HG03103 (cell line): ENCODE measurements around the gene BICDL1.

Experiments
- ATAC-seq: cut with Tn5 transposase; IDR thresholded peaks from one replicate; pipeline ENCODE4 v1.9.1; 2021; ENCODE audit warnings: low read depth; ENCODE audit not compliant: unreplicated experiment

Gene BICDL1

DNA sequence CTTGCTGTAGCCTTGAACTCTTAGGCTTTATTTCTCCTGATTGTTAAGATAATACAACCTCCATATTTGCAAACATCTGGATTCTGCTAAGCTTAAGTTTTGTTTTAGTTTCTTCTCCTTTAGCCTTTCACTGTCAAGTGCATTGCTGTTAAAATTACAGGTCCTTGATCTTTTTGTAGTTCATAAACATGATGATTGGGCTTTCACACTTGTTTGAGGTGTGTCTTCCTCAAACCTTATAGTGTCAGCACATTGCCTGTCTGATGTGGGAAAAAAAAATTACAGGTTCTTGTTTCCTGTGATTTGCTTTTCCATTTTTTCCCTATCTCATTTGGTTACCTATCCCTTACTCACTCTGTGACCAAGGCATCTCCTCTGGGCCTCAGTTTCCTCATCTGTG is 59.2 kb downstream of the BICDL1 start:
- ATAC-seq: no peak

DNA sequence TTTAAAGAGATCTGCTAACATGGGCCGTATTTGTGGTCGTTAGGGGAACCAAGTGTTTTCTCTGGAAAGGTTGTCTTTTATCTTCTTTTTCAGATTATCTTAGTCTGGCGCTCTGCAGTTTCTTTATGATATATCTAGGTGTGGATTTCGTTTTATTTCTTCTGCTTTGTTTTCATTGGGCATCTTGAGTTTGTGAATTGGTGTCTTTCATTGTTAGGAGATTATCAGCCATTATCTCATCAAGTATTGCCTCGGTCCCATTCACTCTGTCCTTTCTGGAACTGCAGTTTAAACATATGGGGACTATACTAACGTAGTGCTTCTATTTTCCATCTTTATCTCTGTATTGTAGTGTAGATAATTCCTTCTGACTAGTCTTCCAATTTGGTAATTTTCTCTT is 60.4 kb downstream of the BICDL1 start:
- ATAC-seq: no peak

DNA sequence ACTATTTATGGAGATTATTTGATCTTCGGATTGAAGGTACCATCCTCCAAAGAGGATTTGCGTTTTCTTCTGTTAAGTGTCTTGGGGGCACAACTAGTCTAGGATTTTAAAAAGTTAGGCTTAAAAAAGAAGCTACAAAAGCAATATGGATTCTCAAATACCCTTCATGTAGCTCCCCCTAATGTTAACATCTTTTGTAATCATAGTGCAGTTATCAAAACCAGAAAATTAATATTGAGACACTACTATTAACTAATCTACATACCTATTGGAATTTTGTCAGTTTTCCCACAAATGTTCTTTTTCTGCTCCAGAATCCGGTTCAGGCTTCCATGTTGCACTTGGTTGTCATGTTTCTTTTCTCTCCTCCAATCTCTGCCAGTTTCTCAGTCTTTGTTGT is 62.5 kb downstream of the BICDL1 start:
- no peak for ATAC-seq

DNA sequence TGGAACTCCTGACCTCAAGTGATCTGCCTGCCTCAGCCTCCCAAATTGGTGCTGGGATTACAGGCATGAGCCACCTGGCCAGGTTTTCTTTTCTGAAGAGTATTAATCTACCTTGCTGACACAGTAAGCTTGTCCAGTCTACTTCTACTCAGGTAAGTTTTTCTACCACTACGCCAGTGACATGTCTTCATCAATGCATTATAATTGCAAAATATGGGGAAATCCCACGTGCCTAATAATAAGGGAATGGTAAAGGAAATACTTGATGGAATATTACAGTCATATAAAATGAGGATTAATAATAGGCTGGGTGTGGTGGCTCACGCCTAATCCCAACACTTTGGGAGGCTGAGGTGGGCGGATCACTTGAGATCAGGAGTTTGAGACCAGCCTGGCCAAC is 65.3 kb downstream of the BICDL1 start:
- no peak for ATAC-seq

DNA sequence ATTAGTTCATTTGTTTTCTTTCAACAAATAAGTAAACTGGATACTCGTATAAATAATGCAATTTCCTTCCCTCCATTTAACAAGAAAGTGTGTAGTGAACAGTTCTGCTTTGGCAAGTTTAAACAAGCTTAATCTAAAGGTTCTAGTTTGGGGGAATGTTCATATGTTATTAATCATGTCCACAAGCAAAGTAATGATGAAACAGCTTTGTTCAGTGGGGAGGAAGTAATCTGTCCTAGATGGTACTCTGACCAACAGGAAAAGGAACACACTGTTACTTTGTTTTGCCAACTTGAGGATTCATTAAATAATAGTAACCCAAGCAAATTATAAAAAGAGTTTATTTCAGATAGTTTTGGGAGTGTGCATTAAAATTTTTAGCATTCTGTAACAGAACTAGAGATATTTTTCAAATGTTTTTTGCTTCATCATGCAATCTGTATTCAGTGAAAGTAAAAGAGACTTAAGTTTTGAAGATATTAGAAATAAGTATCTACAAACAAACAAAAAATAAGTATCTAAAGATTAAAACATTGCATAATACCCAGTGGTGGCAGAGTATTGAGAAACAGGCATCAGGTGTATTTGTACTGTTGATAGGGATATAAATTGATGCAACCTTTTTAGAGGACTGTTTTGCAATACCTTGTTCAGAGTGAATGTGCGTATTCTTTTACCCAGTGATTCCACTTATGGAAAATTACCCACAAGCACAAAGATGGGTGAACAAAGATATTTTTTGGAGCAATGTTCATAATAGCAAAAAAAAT is 66.4 kb downstream of the BICDL1 start:
- ATAC-seq: no peak

DNA sequence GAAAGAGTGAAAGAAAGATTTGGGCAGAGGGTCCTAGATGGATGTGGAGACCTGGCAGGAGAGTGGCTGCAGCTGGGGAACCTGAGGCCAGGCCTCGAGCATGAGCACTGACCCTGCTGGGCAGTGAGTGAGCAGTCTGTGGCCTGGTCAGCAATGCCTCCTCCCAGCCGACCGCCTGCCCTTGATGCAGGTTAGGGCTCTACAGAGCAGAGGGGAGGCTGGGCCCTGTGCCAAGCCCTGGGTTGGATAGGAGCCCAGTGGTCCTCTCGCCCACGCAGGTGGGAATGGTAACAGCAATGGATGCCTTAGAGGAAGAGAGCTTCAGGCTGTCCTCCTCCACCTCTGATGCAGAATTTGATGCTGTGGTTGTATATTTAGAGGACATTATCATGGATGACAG is 67.7 kb downstream of the BICDL1 start:
- no peak for ATAC-seq

DNA sequence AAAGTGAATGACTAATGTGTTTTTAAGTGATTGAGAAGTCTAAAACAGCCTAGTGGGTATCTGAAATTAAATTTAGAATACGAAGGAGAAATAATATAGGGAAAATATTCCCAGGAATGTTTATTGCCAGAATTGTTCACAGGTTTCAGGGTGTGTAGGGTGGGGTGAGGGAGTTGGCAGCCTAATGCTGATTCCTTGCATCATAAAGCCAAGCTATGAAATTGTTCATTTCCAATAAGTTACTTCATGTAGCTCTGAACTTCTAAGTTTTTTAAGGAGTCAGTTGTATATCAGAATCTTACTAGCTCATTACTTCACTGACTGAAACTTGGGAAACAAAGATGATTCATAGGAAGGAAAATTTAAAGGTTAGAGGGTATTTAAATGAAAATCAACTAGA is 71.2 kb downstream of the BICDL1 start:
- ATAC-seq: no peak

DNA sequence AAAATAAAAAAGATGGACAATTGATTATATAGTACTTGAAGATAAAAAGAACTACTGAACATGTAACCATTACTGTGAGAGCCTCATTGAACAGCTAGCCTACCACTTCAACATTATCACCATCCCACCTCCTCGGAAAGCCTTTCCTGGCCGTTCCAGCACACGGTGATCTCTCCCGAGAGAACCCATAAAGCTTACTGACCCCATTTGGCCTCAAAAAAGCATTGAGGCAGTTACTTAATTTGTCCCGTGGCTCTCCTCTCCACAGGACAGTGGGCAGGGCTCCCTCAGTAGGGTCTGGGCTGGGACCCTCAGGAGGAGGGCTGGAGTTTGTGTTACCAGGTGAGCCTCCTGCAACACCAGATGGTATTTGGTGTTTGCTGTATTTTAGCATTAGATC is 71.7 kb downstream of the BICDL1 start:
- ATAC-seq: no peak

DNA sequence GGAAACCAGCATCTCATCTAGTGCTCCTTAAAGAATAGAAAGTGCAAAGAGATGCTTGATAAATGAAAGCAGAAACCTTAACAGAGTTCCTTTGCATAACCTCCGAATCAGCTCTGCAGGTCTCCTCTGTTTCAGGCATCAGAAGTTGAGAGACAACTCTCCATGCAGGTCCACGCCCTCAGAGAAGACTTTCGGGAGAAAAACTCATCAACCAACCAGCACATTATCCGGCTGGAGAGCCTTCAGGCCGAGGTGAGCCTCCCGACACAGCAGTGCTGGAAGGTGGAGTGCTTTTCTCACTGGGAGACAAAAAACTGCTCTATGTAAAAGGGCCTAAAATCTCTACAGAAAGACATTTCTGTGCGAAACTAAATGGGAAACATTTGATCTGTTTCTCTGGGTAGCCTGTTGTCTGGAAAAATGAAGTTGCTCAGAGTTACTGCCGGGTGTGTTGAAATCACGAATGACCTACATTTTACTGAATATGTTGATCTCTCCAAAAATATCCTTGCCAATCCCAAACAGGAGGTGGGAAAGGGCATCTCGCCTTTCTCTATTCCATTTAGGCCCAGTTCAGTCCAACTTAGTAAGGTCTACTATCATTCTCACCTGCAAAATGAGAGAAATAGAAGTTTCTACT is 72.7 kb downstream of the BICDL1 start:
- ATAC-seq: no peak

DNA sequence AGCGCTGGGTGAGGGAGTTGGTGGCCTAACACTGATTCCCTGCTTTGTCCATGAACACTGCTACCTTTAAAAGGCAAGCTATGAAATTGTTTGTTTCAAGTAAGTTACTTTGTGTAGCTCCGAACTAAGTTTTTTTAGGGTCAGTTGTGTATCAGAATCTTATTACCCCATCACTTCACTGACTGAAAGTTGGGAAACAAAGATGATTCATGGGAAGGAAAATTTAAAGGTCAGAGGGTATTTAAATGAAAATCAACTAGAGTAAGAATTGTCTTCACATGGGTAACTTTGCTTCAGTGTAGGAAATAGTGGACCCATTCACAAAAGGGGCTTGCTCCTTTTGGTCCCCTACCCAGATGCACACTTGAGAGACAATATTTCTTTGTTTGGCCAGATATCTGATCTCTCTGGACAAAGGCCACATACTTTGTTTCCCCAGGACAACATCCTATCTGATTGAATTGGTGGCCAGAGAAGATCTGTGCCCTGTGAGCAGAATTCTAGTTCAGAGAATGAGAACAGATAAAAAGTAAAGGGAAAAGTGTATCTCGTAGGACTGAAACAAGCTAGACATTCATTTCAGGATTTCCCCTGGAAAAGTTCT is 74.0 kb downstream of the BICDL1 start:
- no peak for ATAC-seq

DNA sequence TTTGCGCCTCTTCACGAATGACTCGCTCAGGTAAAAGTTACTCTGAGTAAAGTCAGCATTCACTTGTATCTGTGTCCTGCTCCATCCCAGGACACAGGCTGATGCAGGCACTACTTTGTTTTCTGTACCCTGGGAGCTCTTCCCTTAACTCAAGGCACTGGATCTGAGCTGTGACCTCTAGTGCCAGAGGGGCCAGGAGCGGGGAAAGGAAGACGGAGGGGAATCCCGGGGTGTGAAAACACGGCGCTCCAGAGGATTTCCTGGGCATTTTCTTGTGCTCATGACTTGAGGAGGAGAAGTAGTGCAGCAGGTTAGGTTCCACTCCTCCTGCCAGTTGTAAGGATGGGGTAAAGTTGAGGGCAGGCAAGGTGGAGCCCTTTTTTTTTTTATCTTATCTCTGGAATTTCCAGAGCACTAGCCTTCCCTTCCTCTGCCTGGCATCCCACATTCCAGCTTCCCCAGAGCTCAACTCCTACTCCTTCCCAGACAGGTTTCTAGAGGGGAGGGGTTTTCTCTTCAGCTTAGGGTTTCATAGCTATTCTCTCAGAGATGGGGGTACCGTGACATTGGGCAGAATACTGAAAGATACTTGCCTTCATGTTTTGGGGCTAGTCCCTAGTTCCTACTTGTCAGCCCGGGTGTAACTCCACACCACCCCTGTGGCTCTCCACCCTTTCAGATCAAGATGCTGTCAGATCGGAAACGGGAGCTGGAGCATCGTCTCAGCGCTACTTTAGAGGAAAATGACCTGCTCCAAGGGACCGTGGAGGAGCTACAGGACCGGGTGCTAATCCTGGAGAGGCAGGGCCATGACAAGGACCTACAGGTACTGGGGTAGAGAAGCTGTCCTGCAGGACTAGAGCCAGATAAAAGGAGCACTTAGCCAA is 75.3 kb downstream of the BICDL1 start:
- no peak for ATAC-seq

DNA sequence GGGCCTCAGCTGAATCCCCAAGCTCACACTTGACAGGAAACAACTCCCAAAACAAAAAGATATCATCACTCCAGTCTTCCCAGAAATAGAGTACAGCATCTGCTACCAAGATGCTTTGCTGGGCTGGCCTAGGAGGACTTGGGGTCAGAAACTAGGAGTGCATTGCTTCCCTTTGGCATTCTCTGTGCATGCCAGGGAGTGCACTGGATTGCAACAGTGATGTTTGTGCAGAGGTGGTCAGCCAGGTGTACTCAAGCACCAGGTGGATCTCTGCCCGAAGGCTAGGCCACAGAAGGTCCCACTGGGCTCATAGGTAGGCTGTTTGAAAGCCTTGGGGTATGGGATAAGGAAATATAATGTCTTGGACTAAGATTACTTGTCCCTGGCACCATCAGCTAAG is 76.4 kb downstream of the BICDL1 start:
- no peak for ATAC-seq

DNA sequence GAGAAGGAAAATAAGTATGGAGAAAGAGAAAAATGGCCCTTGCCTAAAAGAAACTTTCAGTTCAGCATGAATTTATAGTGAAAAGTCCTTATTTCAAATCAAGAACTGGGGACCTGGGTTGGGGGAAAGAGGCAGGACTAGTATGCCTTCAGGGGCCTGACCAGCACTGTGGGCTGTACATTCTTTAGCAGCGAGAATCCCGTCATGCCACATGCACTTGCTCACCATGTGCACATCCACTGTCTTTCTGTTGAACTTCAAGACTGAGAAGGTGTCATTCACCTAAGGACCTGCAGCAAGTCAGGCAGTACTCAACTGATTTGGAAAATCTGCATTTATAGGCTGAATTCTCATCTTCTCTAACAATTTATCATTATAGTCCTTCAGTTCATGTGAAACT is 77.3 kb downstream of the BICDL1 start:
- no peak for ATAC-seq

DNA sequence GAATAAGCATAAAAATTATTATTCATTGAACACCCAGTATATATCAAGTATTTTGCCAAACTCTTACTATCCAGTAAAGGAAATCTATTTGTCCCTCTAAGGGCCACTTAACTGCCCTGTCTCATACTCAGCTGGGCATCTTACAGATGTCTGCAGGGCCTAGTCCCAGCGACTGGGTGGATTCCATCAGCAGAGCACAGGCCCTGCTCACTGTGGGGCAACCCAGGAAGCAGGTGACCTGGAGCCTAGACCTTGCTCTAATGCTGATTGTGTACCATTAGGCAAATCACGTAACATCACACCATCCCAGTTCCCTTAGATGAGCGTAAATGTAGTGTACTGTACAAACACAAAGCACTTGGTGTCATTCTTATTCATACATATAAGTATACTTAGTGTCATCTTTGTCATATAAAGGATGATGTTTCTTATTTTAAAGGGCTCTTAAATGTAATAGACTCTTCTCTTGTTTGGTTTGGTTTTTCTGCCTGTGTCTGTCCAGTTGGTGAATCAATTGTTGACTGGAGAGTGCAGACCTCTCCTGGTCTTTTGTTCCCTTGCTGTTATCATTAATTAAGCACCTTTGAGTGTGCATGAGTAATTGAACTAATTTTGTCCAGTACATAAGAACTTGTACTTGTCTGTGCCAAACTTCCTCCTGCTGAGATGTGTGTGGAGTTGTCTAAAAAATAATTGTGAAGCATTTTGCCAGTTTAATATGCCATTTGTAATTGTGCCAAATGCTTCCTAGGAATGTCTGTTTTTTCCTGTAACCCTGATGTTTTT is 78.2 kb downstream of the BICDL1 start:
- no peak for ATAC-seq

DNA sequence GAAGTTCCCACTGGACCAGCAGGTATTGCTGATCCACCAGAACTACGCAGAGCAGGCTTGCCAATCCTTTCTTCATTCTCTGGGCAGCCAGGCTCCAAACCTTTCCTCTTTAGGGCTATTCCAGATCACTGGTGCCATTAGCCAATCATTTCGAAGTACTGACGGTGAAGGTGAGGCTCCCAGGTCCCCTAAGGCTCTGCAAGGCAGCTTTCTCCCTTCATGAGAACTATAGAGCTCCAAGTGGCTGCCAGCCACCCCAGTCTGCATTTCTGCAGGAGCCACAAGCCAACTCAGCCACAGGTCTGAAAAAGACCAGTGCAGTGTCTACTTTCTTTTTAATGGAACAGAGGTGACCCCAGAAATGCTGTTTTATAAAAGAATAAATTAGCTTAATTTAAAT is 78.9 kb downstream of the BICDL1 start:
- ATAC-seq: no peak

DNA sequence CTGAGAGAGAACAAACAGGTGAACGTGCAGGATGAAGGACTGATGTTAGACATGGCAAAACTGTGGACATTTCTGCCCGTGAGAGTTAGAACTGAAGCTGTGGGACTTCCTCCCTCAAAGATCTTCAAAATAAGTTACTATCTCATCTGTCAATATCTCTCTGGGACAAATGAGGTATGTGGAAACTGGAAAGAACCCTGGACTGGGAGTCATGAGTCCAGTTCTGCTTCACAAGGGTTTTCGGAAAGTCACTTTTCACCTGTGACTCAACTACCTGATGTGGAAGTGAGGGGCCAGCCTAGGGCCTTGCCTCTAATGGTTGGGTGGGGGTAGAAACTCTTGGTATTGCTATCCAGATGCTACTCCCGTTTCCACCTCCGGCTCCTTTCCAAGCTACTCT is 80.2 kb downstream of the BICDL1 start:
- no peak for ATAC-seq

DNA sequence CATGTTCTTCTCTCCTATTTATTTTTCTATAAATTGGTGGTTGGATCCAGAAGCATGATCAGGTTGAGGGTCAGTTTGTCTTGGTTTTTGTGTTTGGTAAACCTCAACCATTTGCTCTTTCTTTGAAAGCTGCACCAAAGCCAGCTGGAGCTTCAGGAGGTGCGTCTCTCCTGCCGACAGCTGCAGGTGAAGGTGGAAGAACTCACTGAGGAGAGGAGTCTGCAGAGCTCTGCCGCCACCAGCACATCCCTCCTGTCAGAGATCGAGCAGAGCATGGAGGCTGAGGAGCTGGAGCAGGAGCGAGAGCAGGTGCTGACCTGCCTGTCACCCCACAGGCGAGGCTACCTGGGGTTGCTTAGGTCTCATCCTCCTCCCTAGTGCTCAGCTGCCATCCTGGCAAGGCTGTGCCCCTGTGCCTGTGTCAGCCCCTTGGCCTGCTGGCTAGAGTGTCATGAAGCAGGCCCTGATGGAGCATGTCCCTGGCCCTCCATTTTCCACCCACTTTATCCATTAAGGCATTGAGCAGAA is 82.5 kb downstream of the BICDL1 start:
- ATAC-seq: no peak

DNA sequence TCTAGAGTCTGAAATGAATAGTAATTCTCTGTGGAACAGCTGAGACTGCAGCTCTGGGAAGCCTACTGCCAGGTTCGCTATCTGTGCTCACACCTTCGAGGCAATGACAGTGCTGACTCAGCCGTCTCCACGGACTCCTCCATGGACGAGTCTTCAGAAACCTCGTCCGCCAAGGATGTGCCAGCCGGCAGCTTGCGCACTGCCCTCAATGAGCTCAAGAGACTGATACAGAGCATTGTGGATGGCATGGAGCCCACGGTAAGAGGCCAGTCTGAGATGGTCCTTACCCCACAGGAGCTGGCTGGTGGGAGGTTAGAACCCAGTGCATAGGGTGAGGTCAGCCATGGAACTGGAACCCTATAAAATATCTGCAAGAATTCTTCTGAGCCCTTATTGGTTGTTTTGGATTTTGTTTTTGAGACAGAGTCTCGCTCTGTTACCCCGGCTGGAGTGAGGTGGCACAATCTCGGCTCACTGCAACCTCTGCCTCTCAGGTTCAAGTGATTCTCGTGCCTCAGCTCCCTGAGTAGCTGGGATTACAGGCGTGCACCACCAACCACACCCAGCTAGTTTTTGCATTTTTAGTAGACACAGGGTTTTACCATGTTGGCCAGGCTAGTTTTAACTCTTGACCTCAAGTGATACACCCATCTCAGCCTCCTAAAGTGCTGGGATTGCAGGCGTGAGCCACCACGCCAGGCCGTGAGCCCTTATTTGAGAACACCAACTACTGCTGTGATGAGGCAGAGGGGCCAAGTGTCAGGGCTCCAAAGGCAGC is 83.6 kb downstream of the BICDL1 start:
- ATAC-seq: no peak

DNA sequence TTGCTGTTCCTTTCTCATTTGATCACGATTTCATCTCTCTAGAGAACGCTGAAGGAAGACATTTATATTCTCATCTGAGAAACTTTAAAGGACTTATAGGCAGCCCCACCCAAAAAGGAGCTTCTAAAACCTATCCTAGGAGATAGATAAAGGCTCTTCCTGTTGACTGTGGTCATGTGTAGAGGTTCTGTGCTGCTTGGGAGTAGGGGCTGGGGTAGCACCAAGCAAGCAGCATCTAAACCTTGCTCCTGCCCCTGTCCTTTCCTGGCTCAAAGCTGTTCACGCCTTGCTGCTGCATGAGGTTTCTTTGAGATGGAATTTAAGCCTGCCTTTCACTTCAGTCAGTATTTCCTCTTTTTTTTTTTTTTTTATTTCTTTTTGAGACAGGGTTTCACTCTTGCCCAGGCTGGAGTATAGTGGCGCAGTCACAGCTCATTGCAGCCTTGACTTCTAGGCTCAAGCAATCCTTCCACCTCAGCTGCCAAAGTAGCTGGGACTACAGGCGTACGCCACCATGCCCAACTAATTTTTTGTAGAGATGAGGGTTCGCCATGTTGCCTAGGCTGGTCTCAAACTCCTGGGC is 86.1 kb downstream of the BICDL1 start:
- ATAC-seq: no peak
